Tibial nerve (tissue), 4 donors: ENCODE data around the gene TRERF1. TPM values are rescaled to one million over a fixed set of nuclear protein-coding genes. Genes with fewer than 3 reads are reported as not detected.

Experiments
- DNase-seq, 2 donors: peaks; one replicate each; pipeline ENCODE4 v3.0.0-alpha.2; 2019; ENCODE audit warnings: low spot score in 2 of 2
- H3K27ac ChIP-seq, 4 donors: fragments of 200-600 bp; sonication (generic) in 3 of 4; one replicate each; pipeline ENCODE4 v1.5.1; 2017 to 2019; ENCODE audit warnings: mild to moderate bottlenecking in 1 of 4
- H3K27me3 ChIP-seq, 2 donors: fragments of 200-600 bp; sonication (generic) in 1 of 2; one replicate each; pipeline versions ENCODE4 v1.5.1 to v1.6.0; 2017 to 2019
- H3K36me3 ChIP-seq, 3 donors: fragments of 200-600 bp; sonication (generic); one replicate each; pipeline ENCODE4 v1.5.1; 2018 to 2019
- H3K4me1 ChIP-seq, 4 donors: fragments of 200-600 bp; sonication (generic) in 3 of 4; one replicate each; pipeline ENCODE4 v1.5.1; 2017 to 2019
- H3K4me3 ChIP-seq, 4 donors: fragments of 200-600 bp; sonication (generic) in 3 of 4; one replicate each; pipeline ENCODE4 v1.5.1; 2017 to 2019; ENCODE audit warnings: mild to moderate bottlenecking in 1 of 4, moderate library complexity in 1 of 4
- H3K9me3 ChIP-seq, 4 donors: fragments of 200-600 bp; sonication (generic) in 3 of 4; one replicate each; pipeline ENCODE4 v1.5.1; 2017 to 2019
- EP300 ChIP-seq, 2 donors: sonication (generic); formaldehyde crosslinking; IDR thresholded peaks; one replicate each; pipeline ENCODE4 v1.6.1; 2017; ENCODE audit warnings: antibody characterized with exemption in 2 of 2, mild to moderate bottlenecking in 1 of 2
- POLR2A ChIP-seq, 2 donors: fragments of 450-650 bp; IDR thresholded peaks; one replicate each; pipeline ENCODE4 v1.6.1; 2017; ENCODE audit warnings: antibody characterized with exemption in 2 of 2, mild to moderate bottlenecking in 2 of 2, moderate library complexity in 2 of 2
- WGBS, 2 donors: methylation state at CpG; one replicate each; pipeline ENCODE4 v1.1.5; 2018; 5-methylcytosine and 5-hydroxymethylcytosine counted together
- total RNA-seq, 4 donors: library from RNA; depleted of rRNA; stranded (reverse); fragments of >200 nt; gene quantifications; one replicate each; pipeline ENCODE4 v1.1.0, GENCODE V29; 2016
- TF ChIP-seq, protein P1 (sequence below), 5 experiments: fragments of 200-600 bp in 3 of 5; fragments of 450-650 bp in 2 of 5; sonication (generic) in 3 of 5; IDR thresholded peaks; one replicate each; pipeline ENCODE4 v1.5.1; 2016 to 2019; ENCODE audit warnings: antibody characterized with exemption in 5 of 5, mild to moderate bottlenecking in 3 of 5, moderate library complexity in 2 of 5

TRERF1 gene
- total RNA-seq, 4 donors from 2014 or later: 4.2 to 7.2 (median 4.9) TPM

DNA sequence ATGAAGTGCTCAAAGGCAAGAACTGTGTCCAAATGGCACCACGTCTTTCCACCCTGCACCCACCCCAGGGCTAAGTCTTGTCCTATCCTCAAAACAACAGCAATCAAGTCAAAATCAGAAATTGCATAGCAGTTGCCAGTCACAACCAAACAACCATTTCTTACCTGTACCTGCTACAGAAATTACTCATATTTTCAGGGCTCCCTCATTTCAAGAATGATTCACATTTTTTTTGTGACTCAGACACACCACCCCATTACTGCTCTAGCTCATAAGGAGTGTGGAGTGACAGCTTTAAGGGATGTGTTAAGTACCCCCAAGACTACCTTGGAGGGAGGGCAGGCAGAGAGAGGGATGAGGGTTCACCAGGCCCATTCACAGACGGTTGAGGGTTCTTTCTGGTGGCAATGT lies 111.7 kb downstream of the TRERF1 start:
- TF ChIP-seq, protein P1, sequence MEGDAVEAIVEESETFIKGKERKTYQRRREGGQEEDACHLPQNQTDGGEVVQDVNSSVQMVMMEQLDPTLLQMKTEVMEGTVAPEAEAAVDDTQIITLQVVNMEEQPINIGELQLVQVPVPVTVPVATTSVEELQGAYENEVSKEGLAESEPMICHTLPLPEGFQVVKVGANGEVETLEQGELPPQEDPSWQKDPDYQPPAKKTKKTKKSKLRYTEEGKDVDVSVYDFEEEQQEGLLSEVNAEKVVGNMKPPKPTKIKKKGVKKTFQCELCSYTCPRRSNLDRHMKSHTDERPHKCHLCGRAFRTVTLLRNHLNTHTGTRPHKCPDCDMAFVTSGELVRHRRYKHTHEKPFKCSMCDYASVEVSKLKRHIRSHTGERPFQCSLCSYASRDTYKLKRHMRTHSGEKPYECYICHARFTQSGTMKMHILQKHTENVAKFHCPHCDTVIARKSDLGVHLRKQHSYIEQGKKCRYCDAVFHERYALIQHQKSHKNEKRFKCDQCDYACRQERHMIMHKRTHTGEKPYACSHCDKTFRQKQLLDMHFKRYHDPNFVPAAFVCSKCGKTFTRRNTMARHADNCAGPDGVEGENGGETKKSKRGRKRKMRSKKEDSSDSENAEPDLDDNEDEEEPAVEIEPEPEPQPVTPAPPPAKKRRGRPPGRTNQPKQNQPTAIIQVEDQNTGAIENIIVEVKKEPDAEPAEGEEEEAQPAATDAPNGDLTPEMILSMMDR (IDR thresholded peaks at IDR 0.05): no peak
- no peak for TF ChIP-seq EP300 (IDR thresholded peaks at IDR 0.05)
- H3K4me1 ChIP-seq: no peaks in the 10 kb centered on the region
- no peaks in the 10 kb centered on the region for H3K9me3 ChIP-seq
- no peaks in the 10 kb centered on the region for H3K36me3 ChIP-seq
- DNase-seq: no peak
- 83 to 89% methylated on average over 2 of the region's 2 CpGs for WGBS, 2 donors
- H3K4me3 ChIP-seq: no peak overlapping the region
- no peaks in the 10 kb centered on the region for H3K27me3 ChIP-seq
- H3K27ac ChIP-seq: no peak overlapping the region

DNA sequence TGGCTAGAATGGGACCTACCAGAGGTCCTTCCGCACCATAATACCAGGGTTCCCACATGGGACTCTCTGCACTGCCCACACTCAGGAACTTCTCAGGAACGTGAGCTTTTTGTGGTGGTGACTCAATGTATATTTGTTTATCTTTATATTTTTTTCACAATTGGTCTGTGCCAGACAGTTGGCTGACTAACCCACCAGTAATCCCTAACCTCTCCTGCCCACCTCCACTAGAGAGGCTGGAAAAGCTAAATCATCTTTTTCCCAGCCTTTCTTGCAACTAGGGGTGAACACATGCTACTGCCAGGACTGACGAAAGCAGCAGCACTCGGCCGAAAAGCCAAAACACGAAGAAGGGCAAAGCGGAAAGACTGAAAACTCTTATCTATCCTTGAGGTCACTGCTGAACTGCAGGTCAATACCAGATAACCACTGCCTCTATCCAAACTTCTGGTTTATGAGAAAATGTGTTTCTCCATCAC lies 112.9 kb downstream of the TRERF1 start:
- Histone ChIP-seq H3K9me3 (no peaks in the 10 kb centered on the region), H3K27me3 (no peaks in the 10 kb centered on the region), H3K36me3 (no peaks in the 10 kb centered on the region), H3K4me1 (no peaks in the 10 kb centered on the region), H3K27ac (no peak overlapping the region), H3K4me3 (no peak overlapping the region)
- 80 to 81% methylated on average over 7 of the region's 7 CpGs for WGBS, 2 donors
- TF ChIP-seq, protein P1 (IDR thresholded peaks at IDR 0.05): no peak
- TF ChIP-seq POLR2A (IDR thresholded peaks at IDR 0.05): no peak
- TF ChIP-seq EP300 (IDR thresholded peaks at IDR 0.05): no peak
- DNase-seq: no peak

DNA sequence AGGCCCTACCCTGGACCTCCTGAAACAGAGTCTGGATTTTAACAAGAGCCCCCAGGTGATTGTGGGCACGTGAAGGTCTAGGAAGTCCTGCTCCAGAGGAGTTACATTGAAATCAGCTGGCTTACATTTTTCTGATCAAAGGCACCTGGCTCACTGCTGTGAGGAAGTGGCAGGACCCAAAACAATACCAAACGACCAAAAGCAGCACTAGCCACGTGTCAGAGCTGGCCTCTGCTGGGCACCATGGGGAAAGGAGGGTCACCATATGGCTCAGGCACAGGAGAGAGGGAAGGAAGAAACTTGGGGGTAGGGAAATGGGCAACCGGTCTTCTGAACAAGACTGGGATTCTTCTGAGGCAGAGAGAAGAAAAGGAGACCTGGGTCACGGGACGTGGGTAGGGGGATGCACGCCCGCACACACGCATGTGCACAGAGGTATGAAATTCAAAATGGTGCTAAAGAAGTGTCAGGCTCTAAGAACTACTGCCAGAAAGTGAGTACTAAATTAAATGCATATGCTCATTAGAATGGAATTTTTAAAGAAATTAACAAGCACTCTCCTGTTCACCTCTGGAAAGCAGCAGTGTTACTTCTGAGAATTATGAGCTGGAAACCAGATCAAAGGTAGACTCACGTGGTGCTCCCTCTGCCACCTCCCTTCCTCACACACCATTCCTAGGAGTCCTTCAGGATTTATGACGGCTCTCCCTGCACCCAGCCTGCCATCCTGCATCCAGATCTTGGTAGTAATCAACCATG lies 113.6 kb downstream of the TRERF1 start:
- Histone ChIP-seq H3K4me1 (no peaks in the 10 kb centered on the region), H3K36me3 (no peaks in the 10 kb centered on the region), H3K9me3 (no peaks in the 10 kb centered on the region), H3K4me3 (no peak overlapping the region), H3K27me3 (no peaks in the 10 kb centered on the region), H3K27ac (no peak overlapping the region)
- WGBS, 2 donors: 80 to 83% methylated on average over 11 of the region's 11 CpGs
- TF ChIP-seq, protein P1 (IDR thresholded peaks at IDR 0.05): no peak
- TF ChIP-seq POLR2A (IDR thresholded peaks at IDR 0.05) (no peak), EP300 (IDR thresholded peaks at IDR 0.05) (no peak)
- no peak for DNase-seq

DNA sequence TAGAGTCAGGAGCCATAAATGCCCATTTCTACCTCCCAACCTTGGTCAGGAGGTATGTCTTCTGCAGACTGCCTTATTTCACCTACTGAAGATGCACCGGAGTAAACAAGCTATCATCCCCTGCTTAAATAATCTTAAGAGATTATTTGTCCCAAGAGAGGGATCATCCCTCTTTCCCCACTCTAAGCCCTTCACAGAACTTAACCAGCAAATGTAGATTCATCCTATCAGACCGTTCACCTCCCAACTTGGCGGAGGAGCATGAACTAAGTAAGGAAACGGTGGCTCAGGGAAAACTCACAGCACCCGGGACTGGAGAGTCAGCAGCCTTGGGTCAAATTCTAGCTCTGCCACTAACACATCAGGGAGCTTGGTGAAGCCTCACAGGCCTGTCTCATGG lies 115.3 kb downstream of the TRERF1 start:
- WGBS, 2 donors: 87% methylated on average over 5 of the region's 5 CpGs
- DNase-seq: no peak
- no peaks in the 10 kb centered on the region for H3K9me3 ChIP-seq
- H3K4me1 ChIP-seq: no peaks in the 10 kb centered on the region
- no peaks in the 10 kb centered on the region for H3K27me3 ChIP-seq
- no peak overlapping the region for H3K4me3 ChIP-seq
- H3K36me3 ChIP-seq: no peaks in the 10 kb centered on the region
- H3K27ac ChIP-seq: no peak overlapping the region
- TF ChIP-seq EP300 (IDR thresholded peaks at IDR 0.05): no peak

DNA sequence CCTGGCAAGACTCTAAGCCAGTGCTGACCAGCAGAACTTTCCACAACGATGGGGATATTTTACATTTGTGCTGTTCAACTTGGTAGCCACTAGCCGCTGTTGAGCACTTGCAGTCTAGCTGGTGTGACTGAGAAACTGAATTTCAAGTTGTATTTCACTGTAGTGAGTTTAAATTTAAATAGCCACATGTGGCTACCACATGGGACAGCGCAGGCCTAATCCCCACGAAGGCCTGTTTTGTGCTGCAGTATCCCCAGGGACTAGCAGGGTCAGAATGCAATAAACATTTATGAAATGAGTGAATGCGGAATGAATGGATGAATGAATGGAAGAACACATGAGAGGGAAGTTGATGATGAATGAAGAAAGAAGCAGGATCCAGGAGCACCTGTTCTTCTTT lies 115.8 kb downstream of the TRERF1 start:
- Histone ChIP-seq H3K36me3 (no peaks in the 10 kb centered on the region), H3K27me3 (no peaks in the 10 kb centered on the region), H3K4me3 (no peak overlapping the region), H3K4me1 (no peaks in the 10 kb centered on the region), H3K27ac (no peak overlapping the region), H3K9me3 (no peaks in the 10 kb centered on the region)
- no peak for DNase-seq
- TF ChIP-seq, protein P1 (IDR thresholded peaks at IDR 0.05): no peak
- TF ChIP-seq POLR2A (IDR thresholded peaks at IDR 0.05) (no peak), EP300 (IDR thresholded peaks at IDR 0.05) (no peak)
- WGBS, 2 donors: 77 to 89% methylated on average over 5 of the region's 5 CpGs
